ENCODE data around the gene DLGAP1. TPM values are rescaled to one million over a fixed set of nuclear protein-coding genes. Genes with fewer than 3 reads are reported as not detected.

DLGAP1 gene
- total RNA-seq, 1 donor from 2014 or later, result 7.7 TPM

DNA sequence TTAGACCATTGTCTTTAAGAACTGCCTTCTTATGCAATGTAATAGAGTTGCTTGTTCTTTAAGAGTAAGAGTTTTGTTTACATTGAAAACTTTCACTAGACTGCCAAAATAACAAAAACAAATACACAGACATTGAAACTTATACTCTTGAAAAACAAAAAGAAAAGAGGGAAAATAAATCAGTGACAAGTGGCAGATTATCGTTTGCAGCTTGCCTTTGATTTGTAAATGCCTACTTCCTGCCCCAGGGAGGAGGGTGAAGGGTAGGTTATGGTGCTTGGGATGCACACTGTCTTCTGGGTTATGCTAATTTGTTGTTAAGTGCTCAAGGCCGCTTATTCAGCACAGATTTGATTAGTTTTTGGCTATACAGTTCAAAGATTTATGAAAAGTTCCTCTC lies 806.5 kb downstream of the DLGAP1 start:
- no peak overlapping the region for H3K4me3 Mint-ChIP-seq (ENCODE audit: unreplicated experiment)
- no peak overlapping the region for H3K27ac Mint-ChIP-seq (ENCODE audit: unreplicated experiment)
- no peaks in the 10 kb centered on the region for H3K9me3 Mint-ChIP-seq (ENCODE audit: low read depth)
- TF ChIP-seq, protein P1, sequence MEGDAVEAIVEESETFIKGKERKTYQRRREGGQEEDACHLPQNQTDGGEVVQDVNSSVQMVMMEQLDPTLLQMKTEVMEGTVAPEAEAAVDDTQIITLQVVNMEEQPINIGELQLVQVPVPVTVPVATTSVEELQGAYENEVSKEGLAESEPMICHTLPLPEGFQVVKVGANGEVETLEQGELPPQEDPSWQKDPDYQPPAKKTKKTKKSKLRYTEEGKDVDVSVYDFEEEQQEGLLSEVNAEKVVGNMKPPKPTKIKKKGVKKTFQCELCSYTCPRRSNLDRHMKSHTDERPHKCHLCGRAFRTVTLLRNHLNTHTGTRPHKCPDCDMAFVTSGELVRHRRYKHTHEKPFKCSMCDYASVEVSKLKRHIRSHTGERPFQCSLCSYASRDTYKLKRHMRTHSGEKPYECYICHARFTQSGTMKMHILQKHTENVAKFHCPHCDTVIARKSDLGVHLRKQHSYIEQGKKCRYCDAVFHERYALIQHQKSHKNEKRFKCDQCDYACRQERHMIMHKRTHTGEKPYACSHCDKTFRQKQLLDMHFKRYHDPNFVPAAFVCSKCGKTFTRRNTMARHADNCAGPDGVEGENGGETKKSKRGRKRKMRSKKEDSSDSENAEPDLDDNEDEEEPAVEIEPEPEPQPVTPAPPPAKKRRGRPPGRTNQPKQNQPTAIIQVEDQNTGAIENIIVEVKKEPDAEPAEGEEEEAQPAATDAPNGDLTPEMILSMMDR (IDR thresholded peaks at IDR 0.05), result no peak
- peaks cover 33% of the 10 kb centered on the region for H3K4me1 Mint-ChIP-seq (ENCODE audit: low read depth)
- no peaks in the 10 kb centered on the region for H3K27me3 Mint-ChIP-seq (ENCODE audit: low read depth)
- DNase-seq (ENCODE audit: low spot score), result no peak
- H3K36me3 Mint-ChIP-seq (ENCODE audit: low read depth), result no peaks in the 10 kb centered on the region

- no peak overlapping the region for H3K27ac Mint-ChIP-seq (ENCODE audit: unreplicated experiment)
- no peak overlapping the region for H3K4me3 Mint-ChIP-seq (ENCODE audit: unreplicated experiment)
- H3K9me3 Mint-ChIP-seq (ENCODE audit: low read depth), result no peaks in the 10 kb centered on the region
- H3K27me3 Mint-ChIP-seq (ENCODE audit: low read depth), result no peaks in the 10 kb centered on the region
- no peaks in the 10 kb centered on the region for H3K36me3 Mint-ChIP-seq (ENCODE audit: low read depth)
- no peak for DNase-seq (ENCODE audit: low spot score)
- TF ChIP-seq, protein P1 (IDR thresholded peaks at IDR 0.05), result no peak
- peaks cover 29% of the 10 kb centered on the region for H3K4me1 Mint-ChIP-seq (ENCODE audit: low read depth)
Measured at GRCh38 chr18:3648200-3648599, 806.9 kb downstream of the DLGAP1 start.

DNA sequence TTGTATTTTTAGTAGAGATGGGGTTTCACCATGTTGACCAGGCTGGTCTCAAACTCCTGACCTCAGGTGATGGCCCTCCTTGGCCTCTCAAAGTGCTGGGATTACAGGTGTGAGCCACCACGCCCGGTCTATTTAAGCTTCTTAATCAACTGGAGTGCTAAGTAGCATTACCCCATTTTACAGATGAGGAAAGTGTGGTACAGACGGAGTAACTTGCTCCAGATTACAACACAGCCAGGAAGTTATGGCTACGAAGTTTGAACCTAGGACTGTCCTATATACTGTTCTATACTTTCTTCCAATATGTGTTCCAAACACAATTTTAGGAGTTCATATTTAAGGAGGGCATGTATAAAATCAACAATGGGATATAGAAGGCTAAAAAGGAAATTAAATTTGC lies 807.5 kb downstream of the DLGAP1 start:
- TF ChIP-seq, protein P1 (IDR thresholded peaks at IDR 0.05), result no peak
- peaks cover 23% of the 10 kb centered on the region for H3K4me1 Mint-ChIP-seq (ENCODE audit: low read depth)
- no peak for DNase-seq (ENCODE audit: low spot score)
- no peaks in the 10 kb centered on the region for H3K36me3 Mint-ChIP-seq (ENCODE audit: low read depth)
- H3K27me3 Mint-ChIP-seq (ENCODE audit: low read depth), result no peaks in the 10 kb centered on the region
- H3K9me3 Mint-ChIP-seq (ENCODE audit: low read depth), result no peaks in the 10 kb centered on the region
- no peak overlapping the region for H3K27ac Mint-ChIP-seq (ENCODE audit: unreplicated experiment)
- no peak overlapping the region for H3K4me3 Mint-ChIP-seq (ENCODE audit: unreplicated experiment)

DNA sequence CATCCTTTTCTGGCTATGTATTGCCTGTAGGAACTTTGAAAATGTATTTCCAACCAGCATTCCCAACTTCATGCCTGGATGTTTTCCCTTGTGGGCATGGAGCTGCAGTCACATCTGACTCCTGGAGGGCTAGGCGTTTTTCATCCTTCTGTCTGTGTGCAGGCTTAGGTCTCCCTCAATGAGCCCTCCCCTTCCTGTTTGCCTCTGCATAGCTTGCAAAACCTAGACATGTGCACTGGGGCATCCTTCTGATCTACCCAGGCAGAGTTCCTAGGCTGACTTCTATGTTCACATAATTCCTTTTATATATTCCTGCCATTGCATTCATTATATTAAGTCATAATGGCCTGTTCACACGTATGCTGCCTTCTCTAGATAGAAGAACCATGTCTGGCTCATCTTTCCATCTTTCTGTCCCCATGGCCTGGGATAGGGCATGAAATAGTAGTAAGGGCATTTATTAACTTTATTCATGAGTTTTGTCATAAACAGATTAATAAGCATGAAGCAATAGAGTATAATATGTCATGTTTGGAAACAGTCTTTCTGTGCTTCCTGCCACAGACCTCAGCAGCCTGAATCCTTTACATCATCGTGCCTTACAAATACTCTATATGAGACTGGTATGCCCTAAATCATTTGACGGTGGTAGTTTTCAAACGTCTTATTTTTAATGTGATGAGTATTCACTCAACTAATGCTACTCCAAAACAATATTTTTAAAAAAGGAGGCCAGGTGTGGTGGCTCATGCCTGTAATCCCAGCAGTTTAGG lies 809.5 kb downstream of the DLGAP1 start:
- Mint-ChIP-seq H3K4me3 (ENCODE audit: unreplicated experiment) (no peak overlapping the region), H3K36me3 (ENCODE audit: low read depth) (no peaks in the 10 kb centered on the region), H3K27me3 (ENCODE audit: low read depth) (no peaks in the 10 kb centered on the region), H3K4me1 (ENCODE audit: low read depth) (peaks cover 17% of the 10 kb centered on the region), H3K9me3 (ENCODE audit: low read depth) (no peaks in the 10 kb centered on the region), H3K27ac (ENCODE audit: unreplicated experiment) (no peak overlapping the region)
- no peak for DNase-seq (ENCODE audit: low spot score)
- TF ChIP-seq, protein P1 (IDR thresholded peaks at IDR 0.05), result no peak

DNA sequence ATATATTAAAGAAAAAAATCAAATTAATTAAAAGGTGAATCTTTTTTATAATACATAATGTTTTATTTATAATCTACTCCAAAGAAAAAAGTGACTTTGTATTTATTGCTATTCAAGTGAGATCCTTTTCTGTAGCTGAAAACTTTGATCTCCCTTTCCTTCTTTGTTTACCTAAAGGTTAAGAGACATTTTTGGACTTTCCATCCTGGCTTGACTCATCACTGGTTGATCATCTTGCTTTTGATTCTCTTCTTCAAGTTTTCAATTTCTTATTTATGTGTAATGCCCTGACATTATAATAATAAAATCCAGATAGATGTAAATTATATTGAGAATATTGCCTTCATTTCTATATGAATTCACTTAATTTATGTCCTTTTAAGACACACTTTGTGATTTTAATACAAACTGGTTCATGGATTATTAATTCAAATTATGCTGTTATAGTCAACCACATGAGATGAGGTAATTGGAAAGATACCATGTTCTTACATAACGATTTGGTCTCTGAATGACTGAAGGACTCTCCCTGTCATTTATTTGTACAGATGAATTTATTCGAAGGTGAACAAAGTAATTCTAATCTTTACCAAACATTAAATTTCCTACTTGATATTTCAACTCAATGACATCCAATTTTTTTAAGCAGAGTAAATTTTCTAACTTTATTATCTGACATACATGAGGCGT lies 820.7 kb downstream of the DLGAP1 start:
- TF ChIP-seq, protein P1 (IDR thresholded peaks at IDR 0.05), result no peak
- H3K27ac Mint-ChIP-seq (ENCODE audit: unreplicated experiment), result no peak overlapping the region

More for the DNA sequence above, 820.7 kb downstream of the DLGAP1 start:
- no peak overlapping the region for H3K4me3 Mint-ChIP-seq (ENCODE audit: unreplicated experiment)
- no peaks in the 10 kb centered on the region for H3K4me1 Mint-ChIP-seq (ENCODE audit: low read depth)
- no peaks in the 10 kb centered on the region for H3K27me3 Mint-ChIP-seq (ENCODE audit: low read depth)
- H3K9me3 Mint-ChIP-seq (ENCODE audit: low read depth), result no peaks in the 10 kb centered on the region
- DNase-seq (ENCODE audit: low spot score), result no peak
- no peaks in the 10 kb centered on the region for H3K36me3 Mint-ChIP-seq (ENCODE audit: low read depth)
